Measurements from ENCODE around the gene SLC26A8. TPM values are rescaled to one million over a fixed set of nuclear protein-coding genes. Genes with fewer than 3 reads are reported as not detected.

SLC26A8 gene
- total RNA-seq, 1 donor from 2014 or later = under 0.01 TPM

DNA sequence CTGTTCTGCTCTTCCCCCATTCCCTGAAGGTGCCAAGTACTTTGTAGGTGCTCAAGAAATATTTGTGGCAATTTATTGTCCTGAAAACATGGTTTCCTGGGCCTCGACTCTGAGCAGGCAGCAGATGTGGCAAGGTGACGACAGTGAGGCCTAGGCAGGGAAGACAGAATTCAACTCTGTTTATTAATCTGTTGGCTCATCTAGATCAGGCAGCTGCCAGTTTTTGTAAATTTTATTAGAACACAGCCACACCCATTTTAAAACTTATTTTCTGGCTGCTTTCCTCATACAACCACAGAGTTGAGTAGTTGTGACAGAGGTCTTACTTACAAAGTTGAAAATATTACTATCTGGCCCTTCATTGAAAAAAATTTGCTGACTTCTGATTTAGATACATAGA lies 27.7 kb upstream of the SLC26A8 start:
- Histone ChIP-seq H3K36me3 (ENCODE audit: control insufficient read depth in 3 of 3, insufficient read depth in 3 of 3, low read length in 3 of 3) (peaks cover 0 to 5% (median 0%) of the 10 kb centered on the region in 3 donors), H3K9me3 (ENCODE audit: control insufficient read depth in 3 of 3, low read length in 3 of 3) (no peaks in the 10 kb centered on the region), H3K4me3 (ENCODE audit: low read length in 3 of 3) (no peak overlapping the region), H3K27me3 (ENCODE audit: control insufficient read depth in 3 of 3, insufficient read depth in 3 of 3, low read length in 3 of 3) (no peaks in the 10 kb centered on the region), H3K27ac (ENCODE audit: low read depth, low read length) (no peak overlapping the region), H3K9ac (ENCODE audit: low read depth in 1 of 3, low read length in 3 of 3) (no peak overlapping the region), H3K4me1 (ENCODE audit: control insufficient read depth in 3 of 3, insufficient read depth in 3 of 3, low read length in 3 of 3) (peaks cover 0 to 14% (median 9%) of the 10 kb centered on the region in 3 donors)

DNA sequence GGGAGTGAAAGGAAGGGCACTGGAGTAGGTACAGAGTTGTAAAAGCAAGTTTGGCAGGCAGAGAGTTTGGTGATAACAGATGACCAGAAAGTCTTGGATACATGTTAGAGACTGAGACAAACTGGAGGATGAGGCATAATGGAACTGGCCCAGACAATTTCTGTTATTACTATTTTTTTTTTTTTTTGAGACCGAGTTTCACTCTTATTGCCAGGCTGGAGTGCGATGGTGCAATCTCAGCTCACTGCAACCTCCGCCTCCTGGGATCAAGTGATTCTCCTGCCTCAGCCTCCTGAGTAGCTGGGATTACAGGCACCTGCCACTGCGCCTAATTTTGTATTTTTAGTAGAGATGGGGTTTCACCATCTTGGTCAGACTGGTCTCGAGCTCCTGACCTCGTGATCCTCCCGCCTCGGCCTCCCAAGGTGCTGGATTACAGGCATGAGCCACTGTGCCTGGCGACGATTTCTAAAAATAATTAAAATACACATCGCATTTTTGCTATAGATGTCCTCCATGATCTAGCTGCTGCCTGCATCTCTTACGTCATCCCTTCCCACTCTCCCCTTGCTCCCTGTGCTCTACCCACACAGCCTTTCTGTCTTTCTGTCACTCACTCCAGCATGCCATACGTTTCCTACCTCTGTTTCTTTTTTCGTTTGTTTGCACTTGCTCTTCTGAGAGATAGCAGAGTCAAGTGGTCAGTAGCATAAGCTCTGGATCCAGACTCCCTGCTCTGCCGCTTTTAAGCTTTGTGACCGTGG lies 26.7 kb upstream of the SLC26A8 start:
- H3K36me3 ChIP-seq (ENCODE audit: control insufficient read depth in 3 of 3, insufficient read depth in 3 of 3, low read length in 3 of 3) = peaks cover 0 to 5% (median 0%) of the 10 kb centered on the region in 3 donors
- peaks cover 0 to 14% (median 9%) of the 10 kb centered on the region in 3 donors for H3K4me1 ChIP-seq (ENCODE audit: control insufficient read depth in 3 of 3, insufficient read depth in 3 of 3, low read length in 3 of 3)
- no peak overlapping the region for H3K27ac ChIP-seq (ENCODE audit: low read depth, low read length)
- no peak overlapping the region for H3K9ac ChIP-seq (ENCODE audit: low read depth in 1 of 3, low read length in 3 of 3)
- no peak overlapping the region for H3K4me3 ChIP-seq (ENCODE audit: low read length in 3 of 3)
- no peaks in the 10 kb centered on the region for H3K9me3 ChIP-seq (ENCODE audit: control insufficient read depth in 3 of 3, low read length in 3 of 3)
- no peaks in the 10 kb centered on the region for H3K27me3 ChIP-seq (ENCODE audit: control insufficient read depth in 3 of 3, insufficient read depth in 3 of 3, low read length in 3 of 3)

- H3K9ac ChIP-seq (ENCODE audit: low read depth in 1 of 3, low read length in 3 of 3) = no peak overlapping the region
- no peak overlapping the region for H3K27ac ChIP-seq (ENCODE audit: low read depth, low read length)
- H3K4me1 ChIP-seq (ENCODE audit: control insufficient read depth in 3 of 3, insufficient read depth in 3 of 3, low read length in 3 of 3) = peaks cover 0 to 14% (median 9%) of the 10 kb centered on the region in 3 donors
- peaks cover 0 to 5% (median 0%) of the 10 kb centered on the region in 3 donors for H3K36me3 ChIP-seq (ENCODE audit: control insufficient read depth in 3 of 3, insufficient read depth in 3 of 3, low read length in 3 of 3)
- no peaks in the 10 kb centered on the region for H3K9me3 ChIP-seq (ENCODE audit: control insufficient read depth in 3 of 3, low read length in 3 of 3)
- no peak overlapping the region for H3K4me3 ChIP-seq (ENCODE audit: low read length in 3 of 3)
- no peaks in the 10 kb centered on the region for H3K27me3 ChIP-seq (ENCODE audit: control insufficient read depth in 3 of 3, insufficient read depth in 3 of 3, low read length in 3 of 3)
Observed at GRCh38 chr6:36050305-36050704, 25.9 kb upstream of the SLC26A8 start.

- Histone ChIP-seq H3K27ac (ENCODE audit: low read depth, low read length) (no peak overlapping the region), H3K9ac (ENCODE audit: low read depth in 1 of 3, low read length in 3 of 3) (no peak overlapping the region), H3K36me3 (ENCODE audit: control insufficient read depth in 3 of 3, insufficient read depth in 3 of 3, low read length in 3 of 3) (peaks cover 0 to 5% (median 0%) of the 10 kb centered on the region in 3 donors), H3K4me3 (ENCODE audit: low read length in 3 of 3) (no peak overlapping the region), H3K4me1 (ENCODE audit: control insufficient read depth in 3 of 3, insufficient read depth in 3 of 3, low read length in 3 of 3) (peaks cover 0 to 14% (median 9%) of the 10 kb centered on the region in 3 donors), H3K9me3 (ENCODE audit: control insufficient read depth in 3 of 3, low read length in 3 of 3) (no peaks in the 10 kb centered on the region), H3K27me3 (ENCODE audit: control insufficient read depth in 3 of 3, insufficient read depth in 3 of 3, low read length in 3 of 3) (no peaks in the 10 kb centered on the region)
Observed at GRCh38 chr6:36049582-36049981, 25.1 kb upstream of the SLC26A8 start.

- Histone ChIP-seq H3K4me3 (ENCODE audit: low read length in 3 of 3) (no peak overlapping the region), H3K36me3 (ENCODE audit: control insufficient read depth in 3 of 3, insufficient read depth in 3 of 3, low read length in 3 of 3) (no peaks in the 10 kb centered on the region), H3K27me3 (ENCODE audit: control insufficient read depth in 3 of 3, insufficient read depth in 3 of 3, low read length in 3 of 3) (no peaks in the 10 kb centered on the region), H3K9ac (ENCODE audit: low read depth in 1 of 3, low read length in 3 of 3) (no peak overlapping the region), H3K9me3 (ENCODE audit: control insufficient read depth in 3 of 3, low read length in 3 of 3) (no peaks in the 10 kb centered on the region), H3K27ac (ENCODE audit: low read depth, low read length) (no peak overlapping the region), H3K4me1 (ENCODE audit: control insufficient read depth in 3 of 3, insufficient read depth in 3 of 3, low read length in 3 of 3) (peaks cover 6 to 25% (median 11%) of the 10 kb centered on the region in 3 donors)
Observed at GRCh38 chr6:36042618-36043260, 18.3 kb upstream of the SLC26A8 start.

- Histone ChIP-seq H3K4me1 (ENCODE audit: control insufficient read depth in 3 of 3, insufficient read depth in 3 of 3, low read length in 3 of 3) (peaks cover 9 to 29% (median 11%) of the 10 kb centered on the region in 3 donors), H3K36me3 (ENCODE audit: control insufficient read depth in 3 of 3, insufficient read depth in 3 of 3, low read length in 3 of 3) (no peaks in the 10 kb centered on the region), H3K27ac (ENCODE audit: low read depth, low read length) (no peak overlapping the region), H3K9ac (ENCODE audit: low read depth in 1 of 3, low read length in 3 of 3) (no peak overlapping the region), H3K27me3 (ENCODE audit: control insufficient read depth in 3 of 3, insufficient read depth in 3 of 3, low read length in 3 of 3) (no peaks in the 10 kb centered on the region), H3K4me3 (ENCODE audit: low read length in 3 of 3) (no peak overlapping the region), H3K9me3 (ENCODE audit: control insufficient read depth in 3 of 3, low read length in 3 of 3) (no peaks in the 10 kb centered on the region)
Observed at GRCh38 chr6:36040958-36041357, 16.5 kb upstream of the SLC26A8 start.

DNA sequence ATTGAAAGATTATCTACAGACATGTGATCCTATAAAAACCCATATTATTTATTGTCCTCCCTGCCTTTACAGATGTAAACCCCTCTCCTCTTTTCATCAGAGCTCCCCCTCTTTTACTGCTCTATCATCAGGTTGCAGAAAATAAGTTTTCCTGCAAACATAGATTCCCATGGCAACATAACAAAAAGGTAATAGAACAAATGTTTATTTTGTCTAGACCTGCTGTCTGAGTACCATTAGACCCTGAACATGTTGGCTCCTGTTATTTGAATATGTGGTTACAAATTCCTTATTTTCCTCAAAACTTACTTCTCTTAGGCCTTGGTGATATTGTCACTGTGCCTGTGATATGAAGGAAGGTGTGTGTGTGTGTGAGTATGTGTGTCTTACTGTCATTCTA lies 14.7 kb upstream of the SLC26A8 start:
- no peaks in the 10 kb centered on the region for H3K36me3 ChIP-seq (ENCODE audit: control insufficient read depth in 3 of 3, insufficient read depth in 3 of 3, low read length in 3 of 3)
- no peaks in the 10 kb centered on the region for H3K9me3 ChIP-seq (ENCODE audit: control insufficient read depth in 3 of 3, low read length in 3 of 3)
- H3K4me1 ChIP-seq (ENCODE audit: control insufficient read depth in 3 of 3, insufficient read depth in 3 of 3, low read length in 3 of 3) = peaks cover 11 to 37% (median 12%) of the 10 kb centered on the region in 3 donors
- no peak overlapping the region for H3K9ac ChIP-seq (ENCODE audit: low read depth in 1 of 3, low read length in 3 of 3)
- no peak overlapping the region for H3K4me3 ChIP-seq (ENCODE audit: low read length in 3 of 3)
- no peaks in the 10 kb centered on the region for H3K27me3 ChIP-seq (ENCODE audit: control insufficient read depth in 3 of 3, insufficient read depth in 3 of 3, low read length in 3 of 3)
- H3K27ac ChIP-seq (ENCODE audit: low read depth, low read length) = no peak overlapping the region

DNA sequence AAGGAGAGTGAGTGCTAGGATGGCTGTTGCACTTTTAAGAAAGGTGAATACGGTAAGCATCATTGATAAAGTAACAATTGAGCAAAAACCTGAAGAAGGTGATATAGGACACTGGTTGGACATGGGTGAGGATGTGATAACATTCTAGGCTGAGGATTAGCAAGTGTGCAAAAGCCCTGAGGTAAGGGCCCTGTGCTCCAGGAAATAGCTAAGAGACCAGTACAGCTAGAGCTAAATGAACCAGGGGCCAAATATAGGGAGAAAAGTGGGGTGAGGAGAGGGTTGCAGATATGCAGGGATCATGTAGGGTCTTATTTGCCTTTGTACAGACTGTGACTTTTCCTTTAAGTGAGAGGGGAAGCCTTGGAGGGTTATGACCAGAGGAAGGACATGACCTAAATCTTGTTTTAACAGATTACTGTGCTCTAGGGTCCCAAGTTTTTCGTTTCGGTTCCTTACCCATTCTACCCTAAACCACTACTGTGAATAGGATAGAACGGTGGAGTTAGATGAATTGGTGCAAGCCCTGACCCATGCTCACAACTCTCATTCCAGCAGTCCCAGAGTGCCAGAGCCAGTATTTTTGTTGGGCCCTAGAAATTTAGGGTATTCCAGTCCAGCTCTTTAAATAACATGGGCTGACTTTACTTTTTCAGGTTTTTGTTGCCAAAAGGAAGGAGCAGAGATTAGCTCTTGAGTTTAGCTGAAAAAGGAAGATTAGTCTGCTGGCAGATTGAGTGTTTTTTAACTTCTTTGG lies 13.9 kb upstream of the SLC26A8 start:
- Histone ChIP-seq H3K4me3 (ENCODE audit: low read length in 3 of 3) (peak overlapping the region in 1 of 3 donors; percentile 16), H3K9me3 (ENCODE audit: control insufficient read depth in 3 of 3, low read length in 3 of 3) (no peaks in the 10 kb centered on the region), H3K27me3 (ENCODE audit: control insufficient read depth in 3 of 3, insufficient read depth in 3 of 3, low read length in 3 of 3) (no peaks in the 10 kb centered on the region), H3K4me1 (ENCODE audit: control insufficient read depth in 3 of 3, insufficient read depth in 3 of 3, low read length in 3 of 3) (peaks cover 16 to 37% (median 16%) of the 10 kb centered on the region in 3 donors), H3K27ac (ENCODE audit: low read depth, low read length) (no peak overlapping the region), H3K36me3 (ENCODE audit: control insufficient read depth in 3 of 3, insufficient read depth in 3 of 3, low read length in 3 of 3) (no peaks in the 10 kb centered on the region), H3K9ac (ENCODE audit: low read depth in 1 of 3, low read length in 3 of 3) (peak overlapping the region in 1 of 3 donors; percentile 4)

DNA sequence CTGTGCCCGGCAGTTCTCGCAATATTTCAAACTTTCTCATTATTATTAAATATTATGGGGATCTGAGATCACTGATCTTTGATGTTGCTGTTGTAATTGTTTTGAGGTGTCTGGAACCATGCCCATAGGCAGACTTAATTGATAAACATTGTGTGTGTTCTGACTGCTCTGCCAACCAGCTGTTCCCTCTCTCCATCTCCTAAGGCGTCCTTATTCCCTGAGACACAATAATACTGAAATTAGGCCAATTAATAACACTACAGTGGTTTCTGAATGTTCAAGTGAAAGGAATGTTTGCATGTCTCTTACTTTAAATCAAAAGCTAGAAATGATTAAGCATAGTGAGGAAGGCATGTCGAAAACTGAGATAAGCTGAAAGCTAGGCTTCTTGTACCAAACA lies 10.8 kb upstream of the SLC26A8 start:
- peaks cover 18 to 31% (median 19%) of the 10 kb centered on the region in 3 donors for H3K4me1 ChIP-seq (ENCODE audit: control insufficient read depth in 3 of 3, insufficient read depth in 3 of 3, low read length in 3 of 3)
- H3K4me3 ChIP-seq (ENCODE audit: low read length in 3 of 3) = no peak overlapping the region
- H3K9me3 ChIP-seq (ENCODE audit: control insufficient read depth in 3 of 3, low read length in 3 of 3) = no peaks in the 10 kb centered on the region
- no peak overlapping the region for H3K27ac ChIP-seq (ENCODE audit: low read depth, low read length)
- no peak overlapping the region for H3K9ac ChIP-seq (ENCODE audit: low read depth in 1 of 3, low read length in 3 of 3)
- no peaks in the 10 kb centered on the region for H3K27me3 ChIP-seq (ENCODE audit: control insufficient read depth in 3 of 3, insufficient read depth in 3 of 3, low read length in 3 of 3)
- no peaks in the 10 kb centered on the region for H3K36me3 ChIP-seq (ENCODE audit: control insufficient read depth in 3 of 3, insufficient read depth in 3 of 3, low read length in 3 of 3)

Data from skeletal muscle tissue (tissue), 4 donors.